HCT116 (cell line): Measurements from ENCODE around the gene MYCN. TPM values are rescaled to one million over a fixed set of nuclear protein-coding genes. Genes with fewer than 3 reads are reported as not detected.

ENCODE experiments used
- ATAC-seq: fragments of 200-7000 bp; cut with Tn5 transposase; 2 replicates; pipeline ENCODE4 v1.9.1; 2020; ENCODE audit warnings: mild to moderate bottlenecking, moderate library complexity
- BruUV-seq: library from RNA; stranded (reverse); fragments of 400-500 nt; replicated peaks from 2 replicates; lab custom pipeline; 2021; lab: Mats Ljungman, UMichigan
- CTCF ChIA-PET: fragments of 300-600 bp; sonication (Branson Sonifier 250); formaldehyde crosslinking; loops from one replicate; lab custom pipeline; 2021; ENCODE audit warnings: antibody characterized with exemption; lab: Charles Lee
- POLR2A ChIA-PET: fragments of 300-600, 350-600 bp; sonication (Branson Sonifier 250); formaldehyde crosslinking; loops from one replicate; lab custom pipeline; 2021; ENCODE audit warnings: antibody characterized with exemption; lab: Charles Lee
- RAD21 ChIA-PET, 2 experiments: fragments of 300-600 bp; sonication (Branson Sonifier 250); formaldehyde crosslinking; loops; one replicate each; lab custom pipeline; 2023; ENCODE audit warnings: low total read pairs in 2 of 2; ENCODE audit not compliant: uncharacterized antibody in 2 of 2, unreplicated experiment in 2 of 2, low non-redundant PET in 1 of 2; lab: Charles Lee
- DNase-seq: peaks from one replicate; pipeline ENCODE4 v3.0.0-alpha.2; 2010; ENCODE audit warnings: low read depth, low spot score
- H2AFZ ChIP-seq: fragments of 200-600 bp; shearing (Covaris generic), sonication (generic); 2 replicates; pipeline ENCODE4 v1.6.1; 2017; ENCODE audit warnings: low read depth, mixed run types, mixed read lengths, antibody characterized with exemption, low read length; ENCODE audit not compliant: poor library complexity, severe bottlenecking
- H3K27ac ChIP-seq: 2 replicates; pipeline ENCODE4 v1.5.1; 2012; ENCODE audit warnings: low read depth, low read length
- H3K27me3 ChIP-seq: fragments of 200-600 bp; sonication (generic); 2 replicates; pipeline ENCODE4 v1.6.1; 2016; ENCODE audit warnings: mixed run types, low read length, mixed read lengths; ENCODE audit not compliant: insufficient read depth
- H3K36me3 ChIP-seq, 2 experiments: fragments of 200-500 bp in 1 of 2; fragments of 200-600 bp in 1 of 2; sonication (Bioruptor generic) in 1 of 2; sonication (generic) in 1 of 2; 2 replicates each; pipeline versions ENCODE4 v1.5.1 to v1.6.1; 2014 to 2016; ENCODE audit warnings: low read length in 2 of 2, inconsistent platforms in 1 of 2, mixed read lengths in 1 of 2, mixed run types in 1 of 2; ENCODE audit not compliant: insufficient read depth in 2 of 2, control insufficient read depth in 1 of 2
- H3K4me1 ChIP-seq, 2 experiments: fragments of 200-600 bp in 1 of 2; sonication (generic) in 1 of 2; 2 replicates each; pipeline versions ENCODE4 v1.5.1 to v1.6.1; 2012 to 2017; ENCODE audit warnings: low read length in 2 of 2, inconsistent platforms in 1 of 2, mild to moderate bottlenecking in 1 of 2, mixed read lengths in 1 of 2, mixed run types in 1 of 2, moderate library complexity in 1 of 2; ENCODE audit not compliant: insufficient read depth in 2 of 2, control insufficient read depth in 1 of 2
- H3K4me2 ChIP-seq: fragments of 200-600 bp; sonication (generic); 2 replicates; pipeline ENCODE4 v1.6.1; 2017; ENCODE audit warnings: mixed run types, low read length, mixed read lengths
- H3K4me3 ChIP-seq, 2 experiments: fragments of 200-600 bp in 1 of 2; sonication (generic) in 1 of 2; replicated peaks in 1 of 2; 2 replicates each; pipeline ENCODE4 v1.5.1; 2011 to 2016; ENCODE audit warnings: low read length in 2 of 2, control low read depth in 1 of 2, low read depth in 1 of 2, mild to moderate bottlenecking in 1 of 2, mixed read lengths in 1 of 2, mixed run types in 1 of 2
- H3K79me2 ChIP-seq: fragments of 200-600 bp; sonication (generic); 2 replicates; pipeline ENCODE4 v1.6.1; 2017; ENCODE audit warnings: mild to moderate bottlenecking, mixed run types, low read length, moderate library complexity, mixed read lengths; ENCODE audit not compliant: insufficient read depth
- H3K9ac ChIP-seq: fragments of 200-600 bp; sonication (generic); 2 replicates; pipeline ENCODE4 v1.6.1; 2016; ENCODE audit warnings: low read length, mixed read lengths
- H3K9me2 ChIP-seq: fragments of 200-600 bp; sonication (generic), shearing (Covaris generic); 2 replicates; pipeline ENCODE4 v1.6.1; 2017; ENCODE audit warnings: mixed run types, mild to moderate bottlenecking, moderate library complexity; ENCODE audit not compliant: insufficient read depth
- H3K9me3 ChIP-seq, 2 experiments: fragments of 200-500 bp in 1 of 2; fragments of 200-600 bp in 1 of 2; sonication (Bioruptor generic) in 1 of 2; sonication (generic) in 1 of 2; 2 replicates each; pipeline ENCODE4 v1.6.1; 2014 to 2017; ENCODE audit warnings: low read length in 2 of 2, mixed read lengths in 2 of 2, inconsistent platforms in 1 of 2, low read depth in 1 of 2, mild to moderate bottlenecking in 1 of 2, mixed run types in 1 of 2, moderate library complexity in 1 of 2; ENCODE audit not compliant: control insufficient read depth in 1 of 2, insufficient read depth in 1 of 2
- H4K20me1 ChIP-seq: fragments of 200-600 bp; sonication (generic), shearing (Covaris generic); 2 replicates; pipeline ENCODE4 v1.6.1; 2017; ENCODE audit warnings: mixed run types, mild to moderate bottlenecking, moderate library complexity; ENCODE audit not compliant: insufficient read depth
- ATF3 ChIP-seq: IDR thresholded peaks from 2 replicates; pipeline ENCODE4 v1.6.1; 2012
- CEBPB ChIP-seq: IDR thresholded peaks from 2 replicates; pipeline ENCODE4 v1.6.1; 2012; ENCODE audit warnings: low read depth
- EGR1 ChIP-seq: IDR thresholded peaks from 2 replicates; pipeline ENCODE4 v1.6.1; 2012; ENCODE audit warnings: low read depth
- ELF1 ChIP-seq: IDR thresholded peaks from 2 replicates; pipeline ENCODE4 v1.6.1; 2012; ENCODE audit warnings: low read depth, borderline replicate concordance
- EZH2 ChIP-seq: fragments of 200-600 bp; sonication (generic); IDR thresholded peaks from 2 replicates; pipeline ENCODE4 v1.6.1; 2017; ENCODE audit warnings: antibody characterized with exemption, mixed run types
- EZH2phosphoT487 ChIP-seq: fragments of 200-600 bp; IDR thresholded peaks from 2 replicates; pipeline ENCODE4 v1.6.1; 2018; ENCODE audit warnings: antibody characterized with exemption, borderline replicate concordance
- FOSL1 ChIP-seq: IDR thresholded peaks from 2 replicates; pipeline ENCODE4 v1.6.1; 2012; ENCODE audit warnings: low read depth
- JUND ChIP-seq: IDR thresholded peaks from 2 replicates; pipeline ENCODE4 v1.6.1; 2012
- MAX ChIP-seq: IDR thresholded peaks from 2 replicates; pipeline ENCODE4 v1.6.1; 2012
- POLR2A ChIP-seq: IDR thresholded peaks from 2 replicates; pipeline ENCODE4 v1.7.0; 2011; ENCODE audit warnings: borderline replicate concordance; ENCODE audit not compliant: insufficient read depth, insufficient read length; ENCODE audit errors: extremely low read depth
- POLR2AphosphoS5 ChIP-seq: IDR thresholded peaks from 2 replicates; pipeline ENCODE4 v1.6.1; 2011; ENCODE audit warnings: mild to moderate bottlenecking, low read depth, low read length, moderate library complexity
- SIN3A ChIP-seq: IDR thresholded peaks from 2 replicates; pipeline ENCODE4 v1.6.1; 2012; ENCODE audit warnings: low read depth
- SP1 ChIP-seq: IDR thresholded peaks from 2 replicates; pipeline ENCODE4 v1.6.1; 2012; ENCODE audit warnings: low read depth
- SRF ChIP-seq: IDR thresholded peaks from 2 replicates; pipeline ENCODE4 v1.6.1; 2012; ENCODE audit warnings: low read depth
- TCF7L2 ChIP-seq: IDR thresholded peaks from 2 replicates; pipeline ENCODE4 v1.7.0; 2011; ENCODE audit warnings: borderline replicate concordance, inconsistent platforms; ENCODE audit not compliant: insufficient read depth, insufficient read length; ENCODE audit errors: extremely low read depth
- YY1 ChIP-seq: IDR thresholded peaks from 2 replicates; pipeline ENCODE4 v1.6.1; 2011; ENCODE audit warnings: low read length, low read depth, moderate library complexity, mild to moderate bottlenecking; ENCODE audit not compliant: insufficient replicate concordance; ENCODE audit errors: extremely low read depth
- ZBTB33 ChIP-seq: IDR thresholded peaks from 2 replicates; pipeline ENCODE4 v1.6.1; 2011; ENCODE audit warnings: mild to moderate bottlenecking, low read length, moderate library complexity; ENCODE audit not compliant: insufficient replicate concordance; ENCODE audit errors: extremely low read depth
- ZFX ChIP-seq: fragments of 450-650 bp; IDR thresholded peaks from 2 replicates; pipeline ENCODE4 v1.6.1; 2017
- ZNF274 ChIP-seq: fragments of 200-500 bp; sonication (Bioruptor generic); IDR thresholded peaks from 2 replicates; pipeline ENCODE4 v1.6.1; 2014; ENCODE audit warnings: mild to moderate bottlenecking, low read depth, low read length, inconsistent platforms
- intact Hi-C: fragments of 100-400 bp; cut with micrococcal nuclease; formaldehyde crosslinking; loops from 2 replicates; pipeline ENCODE4 v1.10.0; 2022
- total RNA-seq: library from RNA; stranded (reverse); gene quantifications from one replicate; pipeline ENCODE4 v1.2.1, GENCODE V29; 2021; ENCODE audit not compliant: unreplicated experiment

The MYCN gene
- total RNA-seq, 1 experiment from 2014 or later = not detected

GRCh38 chr2:15923597-15923996 is 16.8 kb upstream of the MYCN start:
- no peaks in the 10 kb centered on the region for H3K9me2 ChIP-seq
- no peaks in the 10 kb centered on the region for H3K9me3 ChIP-seq
- peaks cover 10% of the 10 kb centered on the region for H3K27me3 ChIP-seq
- intact Hi-C loops = no loop called here
- H3K4me3 ChIP-seq = no peak overlapping the region
- no peak overlapping the region for H3K27ac ChIP-seq
- no TSS peak for BruUV-seq
- CTCF ChIA-PET = no interaction called here
- ATAC-seq = no peak
- no peak overlapping the region for H3K4me2 ChIP-seq
- no peaks in the 10 kb centered on the region for H3K36me3 ChIP-seq
- H4K20me1 ChIP-seq = no peaks in the 10 kb centered on the region
- no peaks in the 10 kb centered on the region for H3K79me2 ChIP-seq
- TF ChIP-seq EGR1 (no peak), SP1 (no peak), ELF1 (no peak), SIN3A (no peak), YY1 (no peak), SRF (no peak), MAX (no peak), EZH2 (no peak), POLR2A (no peak), POLR2AphosphoS5 (no peak), FOSL1 (no peak), ZNF274 (no peak), JUND (no peak), ATF3 (no peak), EZH2phosphoT487 (no peak), ZFX (no peak), TCF7L2 (no peak), CEBPB (no peak), ZBTB33 (no peak)
- TF ChIP-seq, all 23 proteins: peak for 0
- no peak for DNase-seq
- H3K9ac ChIP-seq = no peak overlapping the region
- RAD21 ChIA-PET = no interaction called here
- POLR2A ChIA-PET = no interaction called here
- H2AFZ ChIP-seq = no peak overlapping the region
- H3K4me1 ChIP-seq = peaks cover 0 to 11% of the 10 kb centered on the region in 2 experiments; a peak in 1 of 4 replicates
